MM.1S (cell line): ENCODE measurements around the gene OR7G2.

ENCODE experiments used
- DNase-seq: peaks from one replicate; pipeline ENCODE4 v3.0.0-alpha.2; 2015
- H2AFZ ChIP-seq: fragments of 300-600 bp; sonication (generic); 2 replicates; pipeline ENCODE4 v1.6.0; 2016; ENCODE audit warnings: antibody characterized with exemption, low read length
- H3F3A ChIP-seq: fragments of 300-600 bp; sonication (generic); 2 replicates; pipeline ENCODE4 v1.6.1; 2016; ENCODE audit warnings: mild to moderate bottlenecking, antibody characterized with exemption, low read length, moderate library complexity, mixed read lengths; ENCODE audit not compliant: insufficient read depth
- H3K27ac ChIP-seq: fragments of 300-600 bp; sonication (generic); 2 replicates; pipeline ENCODE4 v1.5.1; 2016; ENCODE audit warnings: mild to moderate bottlenecking, low read length
- H3K27me3 ChIP-seq: fragments of 300-600 bp; sonication (generic); replicated peaks from 2 replicates; pipeline ENCODE4 v1.6.0; 2016; ENCODE audit warnings: low read length; ENCODE audit not compliant: insufficient read depth
- H3K36me3 ChIP-seq: fragments of 300-600 bp; sonication (generic); replicated peaks from 2 replicates; pipeline ENCODE4 v1.6.1; 2016; ENCODE audit warnings: mild to moderate bottlenecking, low read length, mixed read lengths; ENCODE audit not compliant: insufficient read depth
- H3K4me1 ChIP-seq: fragments of 300-600 bp; sonication (generic); 2 replicates; pipeline ENCODE4 v1.6.1; 2016; ENCODE audit warnings: low read length, mixed read lengths
- H3K4me2 ChIP-seq: fragments of 300-600 bp; sonication (generic); 2 replicates; pipeline ENCODE4 v1.6.0; 2016; ENCODE audit warnings: low read depth, low read length
- H3K4me3 ChIP-seq: fragments of 300-600 bp; sonication (generic); 2 replicates; pipeline ENCODE4 v1.5.1; 2016; ENCODE audit warnings: low read length, mixed read lengths
- H3K79me2 ChIP-seq: fragments of 300-600 bp; sonication (generic); 2 replicates; pipeline ENCODE4 v1.6.1; 2016; ENCODE audit warnings: mixed run types, low read length, mixed read lengths
- H3K9ac ChIP-seq: fragments of 300-600 bp; sonication (generic); 2 replicates; pipeline ENCODE4 v1.6.1; 2016; ENCODE audit warnings: low read length, mixed read lengths
- H3K9me2 ChIP-seq: fragments of 300-600 bp; sonication (generic); replicated peaks from 2 replicates; pipeline ENCODE4 v1.6.1; 2016; ENCODE audit warnings: mild to moderate bottlenecking, low read length, mixed read lengths; ENCODE audit not compliant: insufficient read depth
- H3K9me3 ChIP-seq: fragments of 300-600 bp; sonication (generic); replicated peaks from 2 replicates; pipeline ENCODE4 v1.6.1; 2016; ENCODE audit warnings: mild to moderate bottlenecking, low read length, mixed read lengths; ENCODE audit not compliant: insufficient read depth
- H4K20me1 ChIP-seq: fragments of 300-600 bp; sonication (generic); 2 replicates; pipeline ENCODE4 v1.6.1; 2016; ENCODE audit warnings: mild to moderate bottlenecking, low read length, moderate library complexity, mixed read lengths; ENCODE audit not compliant: insufficient read depth
- EZH2 ChIP-seq: fragments of 300-600 bp; sonication (generic); optimal IDR thresholded peaks from 2 replicates; pipeline ENCODE3; 2017; ENCODE audit warnings: low read depth, mild to moderate bottlenecking, antibody characterized with exemption, low read length, mixed read lengths
- EZH2phosphoT487 ChIP-seq: fragments of 300-600 bp; sonication (generic); IDR thresholded peaks from 2 replicates; pipeline ENCODE4 v1.6.1; 2018; ENCODE audit warnings: antibody characterized with exemption, low read length
- TF ChIP-seq, protein P1 (sequence below): fragments of 300-600 bp; sonication (generic); IDR thresholded peaks from 2 replicates; pipeline ENCODE4 v1.5.1; 2016; ENCODE audit warnings: antibody characterized with exemption, low read length, mixed read lengths

OR7G2 gene

DNA sequence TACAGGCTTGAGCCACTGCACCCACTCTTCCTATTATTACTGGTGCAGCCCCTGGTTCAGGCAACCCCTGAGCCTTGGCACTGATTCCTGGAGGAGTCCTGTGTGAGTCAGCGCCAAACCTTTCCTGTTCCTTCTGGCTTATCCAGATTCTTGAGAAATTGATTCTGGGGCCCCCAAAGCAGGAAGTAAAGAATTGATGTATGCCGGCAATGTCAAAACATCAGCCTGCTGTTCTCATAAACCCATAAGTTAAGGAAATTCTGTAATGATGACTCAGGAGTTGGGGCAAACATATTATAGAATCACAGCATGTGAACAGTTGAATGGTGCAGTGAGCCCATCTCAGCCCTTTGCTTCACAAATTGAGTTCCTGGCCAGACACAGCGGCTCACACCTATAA is 20.9 kb upstream of the OR7G2 start:
- no peak overlapping the region for H3K4me2 ChIP-seq
- no peak overlapping the region for H3K4me3 ChIP-seq
- no peaks in the 10 kb centered on the region for H3F3A ChIP-seq
- no peak overlapping the region for H2AFZ ChIP-seq
- H3K9me2 ChIP-seq, result no peaks in the 10 kb centered on the region
- DNase-seq, result no peak
- H3K36me3 ChIP-seq, result no peaks in the 10 kb centered on the region
- H4K20me1 ChIP-seq, result no peaks in the 10 kb centered on the region
- peaks cover 9% of the 10 kb centered on the region for H3K27me3 ChIP-seq
- no peaks in the 10 kb centered on the region for H3K9me3 ChIP-seq
- no peaks in the 10 kb centered on the region for H3K79me2 ChIP-seq
- H3K9ac ChIP-seq, result no peak overlapping the region
- TF ChIP-seq, protein P1, sequence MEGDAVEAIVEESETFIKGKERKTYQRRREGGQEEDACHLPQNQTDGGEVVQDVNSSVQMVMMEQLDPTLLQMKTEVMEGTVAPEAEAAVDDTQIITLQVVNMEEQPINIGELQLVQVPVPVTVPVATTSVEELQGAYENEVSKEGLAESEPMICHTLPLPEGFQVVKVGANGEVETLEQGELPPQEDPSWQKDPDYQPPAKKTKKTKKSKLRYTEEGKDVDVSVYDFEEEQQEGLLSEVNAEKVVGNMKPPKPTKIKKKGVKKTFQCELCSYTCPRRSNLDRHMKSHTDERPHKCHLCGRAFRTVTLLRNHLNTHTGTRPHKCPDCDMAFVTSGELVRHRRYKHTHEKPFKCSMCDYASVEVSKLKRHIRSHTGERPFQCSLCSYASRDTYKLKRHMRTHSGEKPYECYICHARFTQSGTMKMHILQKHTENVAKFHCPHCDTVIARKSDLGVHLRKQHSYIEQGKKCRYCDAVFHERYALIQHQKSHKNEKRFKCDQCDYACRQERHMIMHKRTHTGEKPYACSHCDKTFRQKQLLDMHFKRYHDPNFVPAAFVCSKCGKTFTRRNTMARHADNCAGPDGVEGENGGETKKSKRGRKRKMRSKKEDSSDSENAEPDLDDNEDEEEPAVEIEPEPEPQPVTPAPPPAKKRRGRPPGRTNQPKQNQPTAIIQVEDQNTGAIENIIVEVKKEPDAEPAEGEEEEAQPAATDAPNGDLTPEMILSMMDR, result no peak
- no peak for TF ChIP-seq EZH2phosphoT487
- no peak for TF ChIP-seq EZH2
- H3K27ac ChIP-seq, result no peak overlapping the region
- no peaks in the 10 kb centered on the region for H3K4me1 ChIP-seq

- H3K9ac ChIP-seq, result no peak within 1 kb of the TSS
- no peak for DNase-seq
- H3K9me2 ChIP-seq, result no peaks in the 10 kb centered on the region
- H3K9me3 ChIP-seq, result no peaks in the 10 kb centered on the region
- no peaks in the 10 kb centered on the region for H3F3A ChIP-seq
- H3K36me3 ChIP-seq, result no peaks in the 10 kb centered on the region
- no peak within 1 kb of the TSS for H3K27ac ChIP-seq
- H3K27me3 ChIP-seq, result peaks cover 11% of the 10 kb centered on the region
- no peaks in the 10 kb centered on the region for H4K20me1 ChIP-seq
- H2AFZ ChIP-seq, result no peak within 1 kb of the TSS
- TF ChIP-seq EZH2, result no peak
- H3K4me1 ChIP-seq, result no peaks in the 10 kb centered on the region
- H3K79me2 ChIP-seq, result no peaks in the 10 kb centered on the region
- no peak within 1 kb of the TSS for H3K4me2 ChIP-seq
- H3K4me3 ChIP-seq, result no peak within 1 kb of the TSS
Observed at GRCh38 chr19:9126900-9127405, 19.7 kb upstream of the OR7G2 start, which contains the start of gene OR7G3. Gene OR7G3, minus strand, starts transcription at chr19:9126950. Its CDS starts 0 bp downstream, at chr19:9126950.

GRCh38 chr19:9116547-9116946 is 9.3 kb upstream of the OR7G2 start:
- H3K36me3 ChIP-seq, result no peaks in the 10 kb centered on the region
- TF ChIP-seq, protein P1, result no peak
- TF ChIP-seq EZH2phosphoT487, result no peak
- TF ChIP-seq EZH2, result no peak
- H3K4me2 ChIP-seq, result no peak overlapping the region
- no peaks in the 10 kb centered on the region for H3K9me2 ChIP-seq
- H3K79me2 ChIP-seq, result no peaks in the 10 kb centered on the region
- H3K9me3 ChIP-seq, result no peaks in the 10 kb centered on the region
- peaks cover 25% of the 10 kb centered on the region for H3K27me3 ChIP-seq
- H4K20me1 ChIP-seq, result no peaks in the 10 kb centered on the region
- H3F3A ChIP-seq, result no peaks in the 10 kb centered on the region
- H2AFZ ChIP-seq, result no peak overlapping the region
- H3K27ac ChIP-seq, result no peak overlapping the region
- no peak overlapping the region for H3K9ac ChIP-seq
- no peak overlapping the region for H3K4me3 ChIP-seq
- DNase-seq, result no peak
- no peaks in the 10 kb centered on the region for H3K4me1 ChIP-seq

GRCh38 chr19:9115307-9115813 is 8.1 kb upstream of the OR7G2 start, which contains the start of gene OR7G1:
Gene OR7G1, minus strand, starts transcription at chr19:9115763. Its CDS starts 0 bp downstream, at chr19:9115763.
- Histone ChIP-seq H3F3A (no peaks in the 10 kb centered on the region), H3K9me2 (no peaks in the 10 kb centered on the region), H3K4me3 (no peak within 1 kb of the TSS), H3K4me2 (no peak within 1 kb of the TSS), H3K27ac (no peak within 1 kb of the TSS), H2AFZ (no peak within 1 kb of the TSS), H3K9ac (no peak within 1 kb of the TSS), H3K4me1 (no peaks in the 10 kb centered on the region), H3K36me3 (no peaks in the 10 kb centered on the region), H3K9me3 (no peaks in the 10 kb centered on the region), H4K20me1 (no peaks in the 10 kb centered on the region), H3K27me3 (peaks cover 30% of the 10 kb centered on the region), H3K79me2 (no peaks in the 10 kb centered on the region)
- TF ChIP-seq EZH2, result no peak
- TF ChIP-seq EZH2phosphoT487, result no peak
- TF ChIP-seq, protein P1, result no peak
- no peak for DNase-seq
